HG03442 (cell line): ENCODE data around the gene WWTR1.

ENCODE experiments used
- ATAC-seq: cut with Tn5 transposase; IDR thresholded peaks from one replicate; pipeline ENCODE4 v1.9.1; 2021; ENCODE audit warnings: mild to moderate bottlenecking, moderate library complexity; ENCODE audit not compliant: unreplicated experiment

WWTR1 gene

DNA sequence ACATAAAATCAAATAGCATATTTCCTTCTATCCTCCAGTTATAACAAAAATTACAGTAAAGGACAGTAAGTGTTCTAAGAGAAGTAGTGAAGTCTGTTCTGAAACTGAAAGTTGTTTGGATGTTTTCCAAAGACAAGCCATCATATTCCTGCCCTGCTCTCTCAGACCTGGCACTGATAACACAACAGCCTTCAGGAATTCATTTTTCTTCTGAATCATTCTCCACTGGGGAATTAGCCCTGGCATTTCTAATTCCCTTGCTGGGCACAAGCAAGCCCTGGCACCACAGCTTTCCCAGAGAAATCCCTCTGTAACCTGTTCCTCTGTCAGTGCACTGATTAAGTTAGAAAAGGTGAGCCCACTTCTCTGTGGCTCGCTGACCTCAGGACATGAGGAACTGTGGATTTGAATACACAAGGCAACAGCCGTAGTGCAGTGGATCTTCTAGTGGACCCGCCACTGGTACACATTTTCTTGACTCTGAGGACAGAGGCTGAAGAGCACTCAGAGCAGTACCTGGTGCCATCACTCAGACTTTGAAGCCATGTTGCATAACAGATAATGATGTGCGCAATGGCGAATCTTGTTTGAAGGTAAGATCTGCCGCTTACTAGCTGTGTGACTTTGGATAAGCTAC, 61.6 kb downstream of the WWTR1 start:
- no peak for ATAC-seq

DNA sequence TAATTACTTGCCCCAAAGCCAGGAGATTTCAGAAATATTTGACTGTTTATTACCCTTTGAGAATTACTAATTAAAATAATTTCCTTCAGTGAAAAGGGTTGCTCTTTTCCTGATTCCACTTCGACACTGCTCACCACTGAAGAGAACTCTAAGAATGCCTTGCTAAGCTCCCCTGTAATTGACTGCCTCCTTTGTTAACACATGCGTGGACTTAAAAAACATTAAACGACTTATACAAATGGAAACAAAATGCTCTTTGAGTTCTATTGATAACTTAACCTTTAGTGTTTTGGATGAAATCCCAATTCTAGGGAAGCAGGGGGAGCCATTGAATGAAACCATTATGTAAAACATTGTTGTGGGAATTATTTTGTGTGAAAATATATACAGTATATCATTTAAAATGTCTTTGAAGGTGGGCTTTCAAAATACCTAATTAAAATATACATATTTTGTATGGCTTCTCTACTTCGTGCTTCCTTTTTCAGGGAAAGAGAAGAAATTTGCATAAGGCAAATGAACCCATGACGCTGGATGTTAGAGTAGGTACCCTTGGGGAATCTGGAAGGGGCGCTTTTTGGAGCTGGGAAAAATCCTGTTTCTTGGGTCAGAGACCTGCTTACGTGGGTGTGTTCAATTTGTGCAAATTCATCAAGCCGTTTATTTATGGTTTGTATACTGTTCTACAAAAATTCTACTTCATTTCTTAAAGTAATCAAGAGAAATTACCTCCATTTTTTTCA, 64.2 kb downstream of the WWTR1 start:
- ATAC-seq: no peak

DNA sequence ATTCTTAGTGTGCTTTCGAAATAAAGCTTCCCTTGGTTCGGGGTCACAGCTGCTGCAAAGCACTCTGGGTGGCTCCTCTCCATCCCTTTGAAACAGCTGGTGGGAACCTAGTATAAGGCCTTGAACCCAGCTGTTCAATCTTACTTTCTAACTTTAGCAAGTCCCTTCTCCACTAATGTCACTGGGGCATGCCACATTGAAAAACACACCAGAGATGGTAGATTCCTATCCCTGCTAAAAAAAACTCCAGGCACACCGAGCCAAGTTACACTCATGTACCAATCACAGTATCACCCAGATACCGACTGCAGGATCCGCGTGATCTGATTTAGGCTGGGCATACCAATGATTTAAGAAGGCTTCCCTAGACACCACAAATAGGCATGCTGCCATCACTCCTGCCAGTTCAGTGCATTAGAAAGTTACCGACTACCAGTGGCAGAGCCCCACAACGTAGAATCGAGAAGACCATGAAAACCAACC, 65.0 kb downstream of the WWTR1 start:
- no peak for ATAC-seq

DNA sequence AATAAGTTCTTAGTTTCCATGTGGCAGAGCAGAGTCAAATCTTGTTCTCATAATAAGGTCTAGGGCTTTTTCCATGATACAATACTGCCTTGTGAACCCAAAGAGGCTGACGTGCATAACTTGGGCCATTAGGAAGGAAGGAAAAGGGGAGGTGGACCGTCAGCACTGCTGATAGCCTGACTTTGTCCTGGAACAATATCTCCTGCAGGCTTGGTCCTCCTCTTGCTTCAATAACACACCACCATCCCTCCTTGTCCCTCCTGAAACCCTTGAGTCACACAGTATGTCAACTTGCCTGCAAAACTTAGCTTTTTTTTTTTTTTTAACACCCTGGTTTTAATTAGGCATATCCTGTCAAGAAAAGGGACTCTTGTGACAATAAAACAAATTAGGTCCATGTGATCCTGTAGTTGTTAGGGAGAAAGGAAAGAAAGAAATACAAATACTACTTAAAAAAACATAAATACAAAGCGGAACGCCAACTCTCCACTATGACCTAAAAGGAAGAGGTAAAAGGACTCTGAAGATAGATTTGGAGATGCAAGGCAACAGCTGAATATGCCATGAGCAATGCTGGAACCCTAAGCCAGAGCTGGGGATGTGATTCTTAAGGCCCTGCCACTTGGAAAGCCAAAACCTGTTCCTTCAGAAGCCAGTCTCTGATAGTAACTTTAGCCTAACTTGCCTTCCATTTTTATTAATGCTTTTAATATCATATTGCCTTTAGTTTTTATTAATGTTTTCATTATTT, 67.0 kb downstream of the WWTR1 start:
- ATAC-seq: no peak

DNA sequence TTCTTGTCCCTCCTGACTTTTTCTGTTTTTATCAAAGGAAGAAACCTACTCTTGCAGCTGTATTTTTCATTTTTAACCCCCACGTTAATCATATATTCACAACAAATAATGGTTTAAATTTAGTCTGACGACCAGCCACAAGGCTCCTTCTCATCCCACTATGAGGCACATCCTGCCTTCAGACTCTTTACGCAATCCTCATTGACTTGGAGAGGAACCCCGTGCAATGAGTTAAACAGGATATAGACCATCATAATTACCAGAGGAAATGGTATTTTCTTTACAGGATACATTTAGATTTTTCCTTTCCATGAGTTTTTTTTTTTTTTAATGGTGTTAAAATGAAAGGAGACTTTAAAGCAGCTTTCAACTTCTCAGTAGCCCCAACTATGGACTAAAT, 68.5 kb downstream of the WWTR1 start:
- no peak for ATAC-seq

DNA sequence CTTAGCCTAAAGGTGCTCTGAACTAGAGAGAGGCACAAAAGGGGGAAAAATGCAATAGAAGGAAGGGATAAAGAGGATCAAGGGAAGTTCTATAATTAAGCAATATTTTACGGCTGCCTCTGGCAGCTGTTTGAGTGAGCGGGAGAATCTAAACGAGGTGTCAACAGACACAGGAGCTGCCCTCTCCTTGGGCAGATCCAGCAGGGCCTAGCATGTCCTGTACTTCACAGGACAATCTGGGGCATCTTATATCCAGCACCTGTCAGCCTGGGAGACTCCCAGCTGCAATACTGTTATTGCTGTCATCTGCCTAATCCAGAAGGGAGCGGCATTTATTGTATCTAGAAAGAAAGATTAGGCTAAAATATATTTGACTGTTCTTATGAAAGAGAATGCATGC, 68.9 kb downstream of the WWTR1 start:
- no peak for ATAC-seq

GRCh38 chr3:149587383-149587782, 70.4 kb downstream of the WWTR1 start:
- no peak for ATAC-seq

DNA sequence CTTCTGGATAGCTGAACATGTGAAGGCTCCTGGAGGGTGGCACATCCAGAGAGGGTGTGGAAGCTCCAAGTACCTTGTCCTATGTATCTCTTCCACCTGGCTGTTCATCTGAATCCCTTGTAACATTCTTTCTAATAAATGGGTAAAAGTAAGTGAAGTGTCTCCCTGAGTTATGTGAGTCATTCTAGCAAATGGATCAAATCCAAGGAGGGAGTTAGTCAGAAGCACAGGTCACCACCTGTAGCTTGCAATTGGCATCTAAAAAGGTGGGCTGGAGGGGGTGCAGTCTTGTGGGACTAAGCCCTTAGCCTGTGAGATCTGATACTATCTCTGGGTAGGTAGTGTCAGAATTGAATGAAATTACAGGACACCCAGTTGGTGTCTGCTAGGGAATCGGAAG, 71.0 kb downstream of the WWTR1 start:
- no peak for ATAC-seq

GRCh38 chr3:149585401-149585726, 72.5 kb downstream of the WWTR1 start:
- peak; percentile 88 for ATAC-seq

DNA sequence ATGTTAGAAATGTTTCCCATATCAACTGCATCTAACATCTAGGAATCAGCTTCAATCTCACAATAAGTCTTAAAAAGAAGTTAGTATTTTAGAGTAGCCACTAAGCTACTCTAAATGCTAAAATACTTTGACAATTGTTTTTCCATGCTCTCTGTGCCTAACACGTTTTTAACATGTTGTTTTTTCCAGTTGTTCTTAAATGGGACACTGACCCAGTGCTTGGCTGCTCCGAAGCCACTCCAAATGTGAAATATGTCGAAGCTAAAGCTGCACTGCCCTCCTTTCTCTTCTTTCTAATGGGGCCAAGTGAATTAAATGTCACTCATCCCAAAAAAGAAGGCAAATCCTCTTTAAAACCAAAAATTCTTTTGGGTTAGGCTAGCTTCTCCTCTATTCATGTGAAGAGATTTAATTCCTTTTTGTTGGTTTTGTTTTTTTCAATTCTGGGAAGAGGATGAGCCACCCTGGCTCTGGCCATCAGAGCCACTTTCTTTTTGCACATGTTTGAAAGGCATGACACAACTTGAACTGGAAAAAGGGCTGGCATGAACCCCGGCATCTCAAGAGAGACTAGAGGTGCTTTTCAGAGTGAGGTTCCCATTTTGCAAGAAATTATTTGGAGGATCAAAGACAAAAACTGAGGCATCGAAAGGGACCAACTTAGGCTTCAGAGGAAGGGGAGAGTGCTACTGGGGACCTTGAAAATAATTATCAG, 73.7 kb downstream of the WWTR1 start:
- ATAC-seq: no peak

- no peak for ATAC-seq
These were observed 75.4 kb downstream of the WWTR1 start for GRCh38 chr3:149582395-149582794.

- ATAC-seq: no peak
These were observed 76.0 kb downstream of the WWTR1 start for GRCh38 chr3:149581681-149582370.

DNA sequence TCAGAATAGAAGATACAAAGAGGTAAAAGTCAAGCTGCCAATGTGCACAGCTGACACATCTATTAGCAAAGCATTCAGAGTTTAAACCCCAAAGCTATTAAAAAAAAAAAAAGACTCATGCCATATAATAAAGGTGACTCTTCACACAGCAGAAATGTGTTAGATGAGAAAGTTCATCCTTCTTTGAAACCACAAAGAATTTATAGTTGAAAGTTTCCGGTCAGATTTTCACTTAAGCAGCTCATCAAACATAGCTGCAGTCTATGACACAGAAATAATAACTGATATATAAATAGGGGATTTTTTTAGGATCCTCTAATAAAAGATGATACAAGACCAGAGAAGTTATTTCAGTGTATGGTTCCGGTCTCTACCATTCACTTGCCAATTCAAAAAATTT, 76.6 kb downstream of the WWTR1 start:
- no peak for ATAC-seq

DNA sequence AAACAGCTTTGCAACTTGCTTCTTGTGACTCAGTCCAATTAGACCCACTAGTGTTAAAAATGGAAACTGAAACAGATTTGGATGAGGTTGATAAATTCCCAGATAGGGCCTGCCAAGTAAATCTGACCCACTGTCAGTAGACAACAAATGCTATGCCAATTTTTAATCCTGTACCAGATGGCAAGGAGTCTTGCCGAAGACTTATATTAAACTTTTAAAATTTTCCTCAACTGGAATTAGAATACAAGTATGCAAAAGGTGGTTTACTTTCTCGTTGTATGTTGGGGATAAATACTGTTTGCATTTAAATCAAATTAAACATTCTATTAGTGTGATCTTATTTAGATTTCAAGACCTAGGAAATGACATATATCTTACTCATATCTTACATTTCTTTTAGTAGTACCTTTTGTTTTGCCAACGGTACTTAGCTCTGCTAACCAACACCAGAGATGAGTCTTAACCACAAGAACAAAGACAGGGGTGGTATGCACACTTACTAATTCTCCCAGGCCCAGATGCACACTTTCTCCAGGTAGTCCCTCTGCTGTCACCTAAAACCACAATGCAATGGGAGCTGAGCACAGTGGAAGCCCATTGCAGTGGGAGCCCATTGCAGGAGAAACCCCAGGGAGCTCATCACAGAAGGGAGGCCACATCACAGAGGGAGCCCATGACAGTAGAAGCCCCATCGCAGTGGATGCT, 77.8 kb downstream of the WWTR1 start:
- ATAC-seq: peak; percentile 66

GRCh38 chr3:149579161-149579560, 78.7 kb downstream of the WWTR1 start:
- no peak for ATAC-seq

- no peak for ATAC-seq
These were observed 80.0 kb downstream of the WWTR1 start for GRCh38 chr3:149577801-149578200.

- ATAC-seq: peak; percentile 43
These were observed 81.8 kb downstream of the WWTR1 start for GRCh38 chr3:149575961-149576564.

DNA sequence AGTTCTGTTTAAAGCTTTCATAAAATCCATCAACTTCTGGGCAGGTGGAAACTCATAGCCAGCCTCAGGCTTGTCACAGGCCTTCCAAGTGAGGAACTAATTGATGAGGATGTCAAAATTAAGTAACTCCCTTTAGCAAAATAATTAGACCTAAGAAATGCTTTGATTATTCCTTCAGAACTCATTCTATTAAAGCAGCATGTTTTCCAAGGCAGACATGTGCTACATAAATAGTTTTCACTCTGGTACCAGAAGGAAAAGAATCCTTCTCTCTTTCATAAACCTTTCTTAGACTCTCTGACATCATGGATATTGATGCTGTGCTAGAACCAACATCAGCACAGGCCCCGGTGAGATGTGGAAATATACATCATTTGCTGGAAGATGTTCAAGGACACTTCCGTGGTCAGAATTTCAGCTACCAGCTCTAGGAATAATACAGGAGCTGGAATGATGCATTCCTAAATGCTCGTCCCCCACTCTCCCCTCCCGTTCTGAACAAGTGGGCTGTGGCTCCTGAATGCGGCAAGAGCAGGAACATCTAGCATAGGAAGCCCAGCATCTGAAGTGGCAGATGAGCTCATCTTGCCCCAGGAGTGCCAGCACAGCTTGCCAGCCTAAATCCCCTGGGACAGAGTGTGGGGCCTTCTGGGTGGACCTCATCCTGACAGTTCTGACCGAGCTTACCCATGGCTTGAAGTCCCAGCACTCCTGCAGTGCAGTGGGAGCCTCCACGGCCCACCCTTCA, 82.4 kb downstream of the WWTR1 start:
- no peak for ATAC-seq

DNA sequence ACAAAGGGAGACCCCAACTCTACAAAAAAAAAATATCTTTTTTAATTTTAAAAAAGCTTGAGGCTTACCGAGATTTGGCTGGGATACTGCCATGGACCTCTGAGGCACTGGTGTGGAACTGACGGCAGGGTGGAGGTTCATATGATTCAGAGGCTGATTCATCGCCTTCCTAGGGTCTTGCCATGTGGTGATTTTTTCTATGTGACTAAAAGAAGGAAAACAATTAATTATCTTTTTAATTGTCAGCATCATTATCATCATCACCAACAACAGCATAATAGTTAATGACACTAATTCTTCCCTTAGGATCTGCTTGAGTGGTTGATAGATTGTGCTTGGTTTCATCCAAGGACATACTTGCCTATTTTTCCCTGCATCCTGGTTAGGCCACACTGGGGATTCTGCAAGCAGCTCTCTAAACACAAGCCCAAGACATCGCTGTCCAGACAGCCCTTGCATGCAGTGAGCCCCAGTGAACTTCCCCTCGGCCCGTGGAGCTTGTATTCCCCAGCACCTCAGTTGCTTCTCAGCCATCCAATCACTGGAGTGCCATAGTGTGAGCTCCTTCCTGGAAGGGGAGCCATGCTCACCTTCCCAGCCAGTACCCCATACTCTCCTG, 84.9 kb downstream of the WWTR1 start:
- no peak for ATAC-seq
